Activated CD8-positive, alpha-beta memory T cell treated with anti-CD3 and anti-CD28 coated beads for 24 hours (primary cell): ENCODE results near the gene TSGA10IP.
A peak's percentile ranks its signal among the peaks of the same experiment; 100 is the strongest.
"Not testable (repeated sequence)": the region's sequence is repeated elsewhere in the genome, so short reads cannot be mapped to it uniquely, and the experiment has no call there.

ENCODE experiments used
- DNase-seq: peaks from one replicate; pipeline ENCODE4 v3.0.0-alpha.2; 2020

TSGA10IP gene

DNA sequence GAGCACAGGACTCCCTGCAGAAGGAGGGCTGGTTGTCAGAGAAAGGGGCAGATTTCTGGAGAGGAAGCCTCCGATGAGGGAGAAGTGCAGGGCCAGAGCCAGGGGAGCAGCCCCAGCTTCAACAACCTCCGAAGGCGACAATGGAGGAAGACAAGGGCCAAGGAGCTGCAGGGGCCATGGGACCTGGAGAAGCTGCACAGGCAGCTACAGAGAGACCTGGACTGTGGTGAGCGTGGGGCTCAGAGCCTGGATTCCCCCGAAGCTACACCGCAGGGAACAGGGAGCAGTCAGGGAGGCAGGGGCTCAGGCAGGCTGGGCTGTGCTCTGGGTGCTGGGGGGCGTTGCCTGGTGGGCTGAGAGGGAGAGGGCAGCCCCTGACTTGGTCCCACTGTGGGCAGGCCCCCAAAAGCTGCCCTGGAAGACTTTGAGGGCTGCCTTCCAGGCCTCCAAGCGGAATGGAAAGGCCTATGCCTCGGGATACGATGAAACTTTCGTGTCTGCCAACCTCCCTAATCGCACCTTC, 2.4 kb downstream of the TSGA10IP start:
- no peak for DNase-seq

DNA sequence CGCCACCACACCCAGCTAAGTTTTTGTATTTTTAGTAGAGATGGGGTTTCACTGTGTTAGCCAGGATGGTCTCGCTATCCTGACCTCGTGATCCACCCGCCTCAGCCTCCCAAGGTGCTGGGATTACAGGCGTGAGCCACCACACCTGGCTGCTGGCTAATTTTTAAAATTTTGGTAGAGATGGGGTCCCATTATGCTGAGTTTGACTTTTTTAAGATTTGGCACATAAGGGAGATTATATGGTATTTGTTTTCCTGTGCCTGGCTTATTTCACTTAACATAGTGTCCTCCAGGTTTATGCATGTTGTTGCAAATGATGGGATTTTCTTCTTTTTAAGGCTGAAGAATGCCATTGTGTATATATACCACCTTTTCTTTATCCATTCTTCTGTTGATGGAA, 5.4 kb downstream of the TSGA10IP start:
- DNase-seq = not testable (repeated sequence)

DNA sequence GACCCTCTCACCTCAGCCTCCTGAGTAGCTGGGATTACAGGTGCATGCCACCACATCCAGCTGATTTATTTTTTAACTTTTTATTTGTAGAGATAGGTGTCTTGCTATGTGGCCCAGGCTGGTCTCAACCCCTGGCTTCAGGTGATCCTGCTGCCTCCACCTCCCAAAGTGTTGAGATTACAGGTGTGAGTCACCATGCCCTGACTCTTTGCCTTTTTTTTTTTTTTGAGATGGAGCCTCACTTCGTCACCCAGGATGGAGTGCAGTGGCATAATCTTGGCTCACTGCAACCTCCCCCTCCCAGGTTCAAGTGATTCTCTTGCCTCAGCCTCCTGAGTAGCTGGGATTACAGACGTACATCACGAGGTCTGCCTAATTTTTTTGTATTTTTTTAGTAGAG, 6.4 kb downstream of the TSGA10IP start:
- DNase-seq = not testable (repeated sequence)

DNA sequence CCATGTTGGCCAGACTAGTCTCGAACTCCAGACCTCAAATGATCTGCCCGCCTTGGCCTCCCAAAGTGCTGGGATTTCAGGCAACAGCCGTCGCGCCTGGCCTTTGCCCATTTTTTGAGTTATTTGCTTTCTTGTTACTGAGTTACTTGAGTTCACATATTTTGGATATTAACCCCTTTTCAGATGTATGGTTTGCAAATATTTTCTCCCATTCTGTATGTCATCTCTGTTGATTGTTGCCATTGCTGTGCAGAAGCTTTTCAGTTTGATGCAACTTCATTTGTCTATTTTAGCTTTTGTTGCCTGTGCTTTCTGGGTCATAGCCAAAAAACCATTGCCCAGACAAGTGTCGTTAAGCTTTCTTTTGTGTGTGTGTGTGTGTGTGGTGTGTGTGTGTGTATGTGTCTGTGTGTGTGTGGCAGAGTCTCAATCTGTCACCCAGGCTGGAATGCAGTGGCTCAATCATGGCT, 6.8 kb downstream of the TSGA10IP start:
- no peak for DNase-seq

DNA sequence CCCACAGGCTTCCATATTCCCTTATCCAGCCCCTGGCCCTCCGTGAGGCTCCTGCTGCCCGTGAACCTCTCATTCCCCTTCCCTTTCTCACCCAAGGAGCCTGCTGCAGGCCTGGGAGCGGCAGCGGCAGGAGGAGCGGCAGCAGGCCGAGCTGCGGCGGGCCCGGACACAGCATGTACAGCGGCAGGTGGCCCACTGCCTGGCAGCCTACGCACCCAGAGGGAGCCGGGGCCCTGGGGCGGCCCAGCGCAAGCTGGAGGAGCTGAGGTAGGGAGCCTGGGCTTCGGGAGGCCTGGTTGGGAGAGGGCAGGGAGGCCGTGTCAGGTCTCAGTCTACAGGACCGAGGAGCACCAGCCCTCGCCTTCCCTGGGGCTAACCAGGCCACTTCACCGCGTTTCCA, 8.2 kb downstream of the TSGA10IP start:
- no peak for DNase-seq

DNA sequence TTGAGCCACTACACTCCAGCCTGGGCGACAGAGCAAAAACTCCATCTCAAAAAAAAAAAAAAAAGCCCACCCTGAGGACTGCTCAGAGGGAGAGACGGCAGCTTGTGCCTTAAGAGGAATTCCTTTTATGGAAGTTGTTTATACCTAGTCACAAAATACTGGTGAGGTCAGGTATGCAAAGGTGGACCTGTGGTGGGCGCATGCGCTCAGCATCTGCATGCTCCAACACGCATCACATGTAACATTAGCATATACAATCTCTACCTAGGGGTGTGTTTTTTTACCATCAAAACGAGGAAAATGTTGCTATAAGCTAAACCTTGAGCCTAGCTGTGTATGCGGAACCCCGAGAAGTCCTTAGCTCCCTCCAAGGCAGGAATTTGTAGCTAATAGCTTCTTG, 9.5 kb downstream of the TSGA10IP start:
- no peak for DNase-seq

DNA sequence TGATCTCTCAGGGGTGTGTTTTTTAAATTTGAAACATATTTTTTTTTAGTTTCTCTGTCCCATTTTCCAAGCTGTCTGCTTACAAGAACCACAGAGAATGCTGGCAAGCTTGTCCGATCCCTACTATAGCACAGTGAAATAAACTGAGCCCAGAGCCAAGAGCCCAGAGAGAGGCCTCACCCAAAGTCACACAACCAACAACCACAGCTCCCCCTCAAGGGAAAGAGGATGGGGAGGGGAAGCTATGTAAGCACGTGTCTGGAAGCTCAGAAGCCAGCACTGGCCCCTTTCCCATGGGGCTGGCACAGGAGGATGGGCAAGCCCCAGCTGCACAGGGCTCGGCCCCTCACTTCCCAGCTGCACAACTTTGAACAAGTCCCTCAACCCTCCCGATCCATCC, 13.0 kb downstream of the TSGA10IP start:
- DNase-seq = no peak

DNA sequence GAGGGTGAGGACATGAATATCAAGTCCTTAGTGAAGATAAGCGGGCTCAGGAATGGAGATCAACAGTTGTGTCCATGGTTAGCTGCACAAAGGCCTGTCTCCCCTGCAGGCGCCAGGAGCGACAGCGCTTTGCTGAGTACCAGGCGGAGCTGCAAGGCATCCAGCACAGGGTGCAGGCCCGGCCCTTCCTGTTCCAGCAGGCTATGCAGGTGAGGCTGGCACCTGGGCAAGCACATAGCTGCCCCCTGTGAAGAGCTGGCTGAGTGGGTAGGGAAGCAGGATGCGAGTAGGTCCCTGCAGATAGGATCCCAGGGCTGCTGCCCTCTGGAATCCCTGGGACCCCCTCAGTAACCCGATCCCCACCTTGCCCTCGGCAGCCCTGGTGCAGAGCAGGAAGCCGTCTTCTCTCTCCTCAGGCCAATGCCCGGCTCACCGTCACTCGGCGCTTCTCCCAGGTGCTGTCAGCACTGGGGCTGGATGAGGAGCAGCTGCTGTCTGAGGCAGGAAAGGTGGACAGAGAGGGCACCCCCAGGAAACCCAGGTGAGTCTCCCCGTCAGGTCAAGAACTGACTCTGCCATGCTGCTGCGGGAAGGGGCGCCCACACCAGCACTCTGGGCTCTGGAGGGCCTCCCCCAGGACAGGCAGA, 13.6 kb downstream of the TSGA10IP start:
- DNase-seq = no peak

DNA sequence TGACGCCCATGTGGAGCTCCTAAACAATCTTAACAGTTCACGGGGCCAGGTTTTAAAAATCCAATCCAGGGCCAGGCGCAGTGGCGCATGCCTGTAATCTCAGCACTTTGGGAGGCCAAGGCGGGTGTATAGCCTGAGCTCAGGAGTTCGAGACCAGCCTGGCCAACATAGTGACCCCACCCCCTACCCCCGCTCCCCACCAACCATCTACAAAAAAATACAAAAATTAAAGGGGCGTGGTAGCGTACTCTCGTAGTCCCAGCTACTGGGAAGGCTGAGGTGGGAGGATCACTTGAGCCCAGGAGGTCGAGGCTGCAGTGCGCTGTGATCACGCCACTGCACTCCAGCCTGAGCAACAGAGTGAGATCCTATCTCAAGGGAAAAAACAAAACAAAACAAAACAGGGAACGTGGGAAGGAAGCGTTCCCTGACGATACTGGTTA, 15.6 kb downstream of the TSGA10IP start:
- no peak for DNase-seq

DNA sequence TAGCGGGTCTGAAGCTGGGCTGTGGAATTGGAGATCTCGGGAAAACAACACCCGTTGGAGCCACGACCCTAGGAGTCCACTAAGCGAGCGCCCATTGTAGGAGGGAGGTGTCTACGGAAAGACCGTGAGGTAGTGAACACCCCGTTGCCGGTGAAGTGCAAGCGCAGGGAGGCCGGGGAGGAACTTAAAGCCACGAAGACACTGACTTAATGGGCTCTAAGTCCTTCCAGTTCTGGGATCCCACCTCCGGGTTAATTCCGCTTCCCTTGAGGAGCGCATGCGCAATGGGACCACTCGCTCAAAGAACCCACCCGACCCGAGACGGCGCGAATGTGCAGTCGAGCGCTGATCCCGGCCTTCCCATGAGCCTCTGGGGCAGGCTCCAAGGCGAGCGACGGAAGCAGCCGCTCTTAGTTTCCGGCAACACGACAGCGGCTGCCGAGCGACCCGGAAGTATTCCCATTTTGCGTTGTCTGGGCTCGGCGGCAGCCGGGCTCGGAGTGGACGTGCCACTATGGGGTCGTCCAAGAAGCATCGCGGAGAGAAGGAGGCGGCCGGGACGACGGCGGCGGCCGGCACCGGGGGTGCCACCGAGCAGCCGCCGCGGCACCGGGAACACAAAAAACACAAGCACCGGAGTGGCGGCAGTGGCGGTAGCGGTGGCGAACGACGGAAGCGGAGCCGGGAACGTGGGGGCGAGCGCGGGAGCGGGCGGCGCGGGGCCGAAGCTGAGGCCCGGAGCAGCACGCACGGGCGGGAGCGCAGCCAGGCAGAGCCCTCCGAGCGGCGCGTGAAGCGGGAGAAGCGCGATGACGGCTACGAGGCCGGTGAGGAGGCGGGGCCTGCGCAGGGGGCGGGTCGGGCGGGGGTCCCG, 16.2 kb downstream of the TSGA10IP start, which contains the start of gene SART1:
Gene SART1, plus strand, starts transcription at position 468 of the 874 bp plus-strand sequence. Its CDS starts 47 bp downstream, at position 515.
- DNase-seq = peak; percentile 95

DNA sequence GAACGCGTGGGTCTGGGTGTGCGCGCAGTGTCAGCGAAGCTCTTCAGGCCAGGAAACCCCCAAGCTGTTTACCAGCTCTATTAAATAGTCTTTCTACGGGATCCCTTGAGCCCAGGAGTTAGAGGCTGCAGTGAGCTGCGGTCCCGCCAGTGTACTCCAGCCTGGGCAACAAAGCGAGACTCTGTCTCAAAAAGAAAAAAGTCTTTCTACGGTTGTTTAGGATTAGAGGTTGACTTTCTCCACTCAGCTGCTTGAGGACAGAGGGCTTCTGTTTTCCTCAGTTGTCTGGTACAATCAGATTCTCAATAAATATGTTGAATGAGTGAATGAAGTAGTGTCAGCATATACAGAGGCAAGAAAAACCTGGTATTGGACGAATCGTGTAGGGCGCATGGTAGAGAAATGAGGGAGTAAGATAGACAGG, 16.9 kb downstream of the TSGA10IP start:
- DNase-seq = no peak

DNA sequence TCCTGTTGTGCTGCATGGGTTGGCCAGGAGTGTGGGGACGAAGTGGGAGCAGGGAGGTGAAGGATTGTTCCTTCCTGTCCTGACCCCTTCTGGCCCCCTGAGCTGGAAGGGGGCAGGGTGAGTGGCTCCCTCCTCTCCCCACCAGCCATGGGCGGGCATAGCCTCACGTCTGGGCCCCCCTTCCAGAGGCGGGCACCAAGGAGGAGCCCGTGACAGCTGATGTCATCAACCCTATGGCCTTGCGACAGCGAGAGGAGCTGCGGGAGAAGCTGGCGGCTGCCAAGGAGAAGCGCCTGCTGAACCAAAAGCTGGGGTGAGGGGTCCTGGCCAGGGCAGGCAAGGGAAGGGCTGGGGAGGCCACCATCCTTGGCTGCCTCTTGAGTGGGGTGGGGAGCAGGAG, 19.6 kb downstream of the TSGA10IP start:
- no peak for DNase-seq

DNA sequence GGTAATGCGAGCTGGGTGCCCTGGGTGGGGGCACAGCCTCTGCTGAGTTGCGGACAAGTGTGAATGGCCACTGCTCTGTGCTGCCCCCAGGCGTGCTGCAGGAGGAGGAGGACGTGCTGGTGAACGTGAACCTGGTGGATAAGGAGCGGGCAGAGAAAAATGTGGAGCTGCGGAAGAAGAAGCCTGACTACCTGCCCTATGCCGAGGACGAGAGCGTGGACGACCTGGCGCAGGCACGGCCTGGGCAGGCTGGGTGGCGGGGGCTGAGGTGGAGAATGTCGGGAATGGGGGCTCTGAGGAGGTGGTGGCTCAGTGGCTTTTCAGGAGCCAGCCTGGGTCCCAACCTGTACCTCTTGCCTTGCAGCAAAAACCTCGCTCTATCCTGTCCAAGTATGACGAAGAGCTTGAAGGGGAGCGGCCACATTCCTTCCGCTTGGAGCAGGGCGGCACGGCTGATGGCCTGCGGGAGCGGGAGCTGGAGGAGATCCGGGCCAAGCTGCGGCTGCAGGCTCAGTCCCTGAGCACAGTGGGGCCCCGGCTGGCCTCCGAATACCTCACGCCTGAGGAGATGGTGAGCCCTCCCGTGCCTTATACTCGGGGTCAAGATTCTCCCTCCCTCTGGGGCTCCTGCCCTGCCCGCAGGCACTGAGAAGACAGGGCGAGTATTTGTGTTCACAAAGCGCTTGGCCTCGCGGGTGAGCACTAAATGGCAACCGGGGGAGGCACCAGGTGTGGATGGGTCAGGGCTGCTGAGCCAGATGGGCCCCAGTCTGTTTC, 20.9 kb downstream of the TSGA10IP start:
- no peak for DNase-seq

DNA sequence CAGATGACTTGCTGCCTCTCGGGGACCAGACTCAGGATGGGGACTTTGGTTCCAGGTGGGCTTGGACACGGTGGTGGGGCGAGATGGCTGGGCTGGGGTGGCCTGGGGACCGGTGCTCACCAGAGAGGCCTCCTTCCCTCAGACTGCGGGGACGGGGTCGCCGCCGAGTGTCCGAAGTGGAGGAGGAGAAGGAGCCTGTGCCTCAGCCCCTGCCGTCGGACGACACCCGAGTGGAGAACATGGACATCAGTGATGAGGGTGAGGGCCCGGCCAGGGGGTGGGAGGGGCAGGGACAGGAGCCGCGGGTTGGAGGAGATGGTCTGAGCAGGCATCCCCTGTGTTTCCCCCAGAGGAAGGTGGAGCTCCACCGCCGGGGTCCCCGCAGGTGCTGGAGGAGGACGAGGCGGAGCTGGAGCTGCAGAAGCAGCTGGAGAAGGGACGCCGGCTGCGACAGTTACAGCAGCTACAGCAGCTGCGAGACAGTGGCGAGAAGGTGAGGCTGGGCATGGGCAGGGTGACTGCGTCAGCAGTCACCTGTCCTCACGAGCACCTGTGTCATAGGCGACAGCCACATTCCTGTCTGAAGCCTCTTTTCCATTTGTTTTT, 22.2 kb downstream of the TSGA10IP start:
- no peak for DNase-seq

DNA sequence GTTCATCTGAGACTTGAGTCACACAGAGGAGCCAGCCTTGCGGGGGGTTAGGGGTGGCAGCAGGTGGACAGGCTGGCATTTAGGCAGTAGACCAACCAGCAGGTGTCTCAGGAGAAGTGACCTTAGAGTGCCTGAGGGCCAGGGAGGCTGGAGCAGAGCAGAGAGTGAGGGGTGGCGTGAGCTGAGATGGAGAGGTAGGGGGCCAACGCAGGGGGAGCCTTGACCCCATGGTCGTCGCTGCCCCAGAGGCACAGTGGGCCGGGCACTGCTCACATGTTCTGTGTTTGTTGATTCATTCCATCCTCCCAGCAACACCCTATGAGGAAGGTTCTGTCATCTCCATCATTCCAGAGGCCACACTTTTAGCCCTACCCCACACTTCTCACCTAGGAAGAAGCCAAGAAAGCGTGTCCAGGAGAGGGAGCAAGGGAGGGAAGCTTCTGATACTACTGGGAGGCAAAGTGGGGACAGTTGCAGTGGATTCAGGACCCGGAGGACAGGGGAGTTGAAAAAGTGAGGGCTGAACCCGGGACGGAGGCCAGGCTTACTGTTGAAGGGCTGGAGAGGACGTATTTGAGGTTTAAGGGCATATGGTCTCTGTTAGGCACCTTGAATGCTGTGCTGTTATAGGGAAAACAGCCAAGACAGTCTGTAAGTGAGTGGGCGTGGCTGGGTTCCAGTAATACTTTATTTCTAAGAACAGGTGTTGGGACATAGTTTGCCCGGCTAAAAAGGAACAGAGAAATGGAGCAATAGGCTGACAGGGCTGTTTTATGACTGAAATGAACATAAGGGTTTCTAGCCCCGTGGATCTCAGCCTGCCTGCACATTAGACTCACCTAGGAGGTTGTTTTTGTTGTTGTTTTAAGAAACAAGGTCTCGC, 23.6 kb downstream of the TSGA10IP start:
- no peak for DNase-seq

DNA sequence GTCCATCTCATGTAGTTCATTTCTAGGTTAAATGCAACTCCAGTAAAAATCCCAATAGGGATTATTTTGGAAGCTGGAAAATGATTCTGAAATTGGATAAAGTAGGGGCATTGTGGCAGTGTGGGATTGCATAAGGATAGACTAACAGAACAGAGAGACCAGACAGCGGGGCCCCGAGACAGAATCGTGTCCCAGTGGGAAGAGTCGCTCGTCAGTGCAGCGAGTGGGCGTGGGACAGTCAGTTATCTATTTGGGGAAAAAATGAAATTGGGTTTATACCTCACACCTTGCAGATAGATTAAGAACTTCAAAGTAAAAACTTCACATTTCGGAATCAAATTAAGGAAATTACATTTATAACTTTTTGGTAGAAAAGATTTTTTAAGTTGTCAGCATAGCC, 26.8 kb downstream of the TSGA10IP start:
- DNase-seq = no peak

DNA sequence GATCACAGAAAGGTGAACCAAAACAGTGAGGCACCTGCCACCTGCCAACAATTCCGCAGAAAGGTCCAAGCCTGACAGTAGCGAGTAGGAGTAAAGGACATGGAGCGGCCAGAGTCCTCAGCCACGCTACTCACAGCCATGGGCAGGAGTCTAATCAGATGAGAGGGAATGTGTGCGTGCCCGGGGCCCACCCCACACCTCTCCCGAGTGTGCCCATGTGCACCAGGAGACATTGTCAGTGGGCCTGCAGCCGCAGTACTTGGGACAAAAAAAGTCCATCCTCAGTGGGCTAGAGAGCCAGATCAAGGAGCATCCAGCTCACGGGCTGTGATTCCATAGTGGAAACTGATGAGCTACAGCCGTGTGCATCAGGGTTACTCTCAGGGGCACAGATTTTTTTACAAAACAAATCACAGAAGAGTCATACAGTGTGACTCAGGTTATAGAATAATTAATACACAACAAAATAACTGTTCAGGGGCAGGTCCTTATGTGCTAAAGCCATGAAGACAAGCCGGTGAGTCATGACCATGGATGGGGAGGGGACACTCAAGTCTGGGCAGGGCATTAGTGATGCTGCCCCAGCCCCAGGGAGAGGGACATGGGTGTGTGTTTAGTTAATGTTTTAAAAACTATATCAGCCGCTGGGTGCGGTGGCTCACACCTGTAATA, 28.3 kb downstream of the TSGA10IP start:
- no peak for DNase-seq

DNA sequence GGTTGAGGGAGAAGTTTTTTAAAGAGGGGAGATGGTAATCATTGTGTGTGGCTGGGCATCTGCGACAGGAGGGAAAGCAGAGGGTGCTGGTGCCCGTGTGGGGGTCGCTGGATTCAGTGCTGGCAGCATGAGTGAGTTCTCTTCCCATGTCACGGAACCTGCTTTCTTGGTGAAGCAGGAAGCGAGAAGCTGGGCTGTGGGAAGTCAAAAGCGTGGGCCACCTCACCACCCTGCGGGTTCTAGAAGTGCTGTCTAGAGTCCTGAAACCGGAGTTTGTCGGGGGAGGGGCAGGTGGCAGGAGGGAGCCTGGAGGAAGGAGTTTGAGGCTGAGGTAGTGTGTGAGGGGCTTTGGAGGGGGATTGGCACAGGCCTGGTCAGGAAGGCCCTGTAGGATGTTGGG, 30.5 kb downstream of the TSGA10IP start:
- DNase-seq = no peak

DNA sequence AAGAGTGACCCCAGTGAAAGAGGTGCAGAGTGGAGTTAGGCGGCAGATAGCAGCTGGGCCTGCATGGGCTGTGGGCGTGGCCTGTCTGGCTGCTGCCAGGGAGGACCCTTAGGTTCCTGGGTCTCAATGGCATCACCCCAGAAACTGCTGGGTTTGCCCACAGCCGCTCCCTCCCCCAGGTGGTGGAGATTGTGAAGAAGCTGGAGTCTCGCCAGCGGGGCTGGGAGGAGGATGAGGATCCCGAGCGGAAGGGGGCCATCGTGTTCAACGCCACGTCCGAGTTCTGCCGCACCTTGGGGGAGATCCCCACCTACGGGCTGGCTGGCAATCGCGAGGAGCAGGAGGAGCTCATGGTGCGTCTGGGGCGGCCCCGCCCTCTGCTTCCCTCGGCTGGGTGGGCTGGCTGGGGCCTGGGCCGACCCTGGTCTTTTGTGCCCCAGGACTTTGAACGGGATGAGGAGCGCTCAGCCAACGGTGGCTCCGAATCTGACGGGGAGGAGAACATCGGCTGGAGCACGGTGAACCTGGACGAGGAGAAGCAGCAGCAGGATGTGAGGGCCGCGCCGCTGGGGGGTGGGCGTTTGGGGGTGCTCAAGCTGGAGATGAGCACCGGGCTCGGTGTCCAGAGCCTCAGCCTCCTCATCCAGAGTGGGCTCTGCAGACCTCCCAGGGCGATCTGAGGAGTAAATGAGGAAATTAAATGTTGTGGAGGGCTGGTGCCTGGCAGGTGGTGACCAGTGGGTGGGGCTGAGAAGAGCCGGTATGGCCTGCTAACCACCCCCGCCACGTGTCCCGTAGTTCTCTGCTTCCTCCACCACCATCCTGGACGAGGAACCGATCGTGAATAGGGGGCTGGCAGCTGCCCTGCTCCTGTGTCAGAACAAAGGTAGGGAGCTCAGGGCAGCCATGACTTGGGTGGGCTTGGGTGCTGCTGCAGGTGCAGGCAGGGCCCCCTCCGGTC, 31.2 kb downstream of the TSGA10IP start:
- DNase-seq = no peak
